H1 (cell line): ENCODE results near the gene CAPZA3.

Experiments used
- CHD2 ChIP-seq: IDR thresholded peaks from 2 replicates; pipeline ENCODE4 v1.6.1; 2012; ENCODE audit warnings: low read length, improper control_type of control experiment
- EP300 ChIP-seq, 2 experiments: IDR thresholded peaks; 1 replicate in 1 of 2; 2 replicates in 1 of 2; pipeline ENCODE4 v1.6.1; 2011 to 2012; ENCODE audit warnings: low read depth in 2 of 2, low read length in 2 of 2, mild to moderate bottlenecking in 2 of 2, borderline replicate concordance in 1 of 2, inconsistent platforms in 1 of 2, moderate library complexity in 1 of 2
- EZH2 ChIP-seq: fragments of 200-600 bp; sonication (generic); IDR thresholded peaks from 2 replicates; pipeline ENCODE4 v1.7.1; 2012; ENCODE audit warnings: low read depth, mild to moderate bottlenecking, moderate library complexity, low read length, inconsistent platforms; ENCODE audit not compliant: severe bottlenecking
- FOSL1 ChIP-seq: IDR thresholded peaks from 2 replicates; pipeline ENCODE4 v1.6.1; 2011; ENCODE audit warnings: mild to moderate bottlenecking, low read depth, low read length, moderate library complexity; ENCODE audit not compliant: insufficient read depth
- NRF1 ChIP-seq: IDR thresholded peaks from 2 replicates; pipeline ENCODE4 v1.6.1; 2011; ENCODE audit warnings: mild to moderate bottlenecking, low read depth, low read length, improper control_type of control experiment
- POLR2A ChIP-seq, 2 experiments: IDR thresholded peaks; 1 replicate in 1 of 2; 2 replicates in 1 of 2; pipeline ENCODE4 v1.6.1; 2011; ENCODE audit warnings: low read depth in 2 of 2, low read length in 2 of 2, mild to moderate bottlenecking in 2 of 2; ENCODE audit errors: control extremely low read depth in 1 of 2
- POLR2AphosphoS5 ChIP-seq: IDR thresholded peaks from 2 replicates; pipeline ENCODE4 v1.6.1; 2011; ENCODE audit warnings: low read depth, low read length
- RFX5 ChIP-seq: IDR thresholded peaks from 2 replicates; pipeline ENCODE4 v1.6.1; 2011; ENCODE audit warnings: low read depth, low read length, improper control_type of control experiment, borderline replicate concordance
- SIN3A ChIP-seq, 2 experiments: IDR thresholded peaks in 1 of 2; conservative IDR thresholded peaks in 1 of 2; 2 replicates each; pipeline ENCODE4 v1.6.1; 2011 to 2012; ENCODE audit warnings: low read length in 2 of 2, improper control_type of control experiment in 1 of 2, low read depth in 1 of 2, mild to moderate bottlenecking in 1 of 2
- TBP ChIP-seq: IDR thresholded peaks from 2 replicates; pipeline ENCODE4 v1.6.1; 2011; ENCODE audit warnings: low read depth, low read length, improper control_type of control experiment
- ZNF274 ChIP-seq: IDR thresholded peaks from 2 replicates; pipeline ENCODE4 v1.7.0; 2012; ENCODE audit warnings: low read length, borderline replicate concordance; ENCODE audit errors: extremely low read depth
- TF ChIP-seq, protein P1 (sequence below), 3 experiments: IDR thresholded peaks; 1 replicate in 2 of 3; 2 replicates in 1 of 3; pipeline versions ENCODE4 v1.5.1 to v1.6.1; 2011; ENCODE audit warnings: low read length in 3 of 3, mild to moderate bottlenecking in 3 of 3, inconsistent platforms in 2 of 3, low read depth in 1 of 3, moderate library complexity in 1 of 3; ENCODE audit not compliant: insufficient read depth in 1 of 3; ENCODE audit errors: control extremely low read depth in 1 of 3
- TF ChIP-seq, protein P2 (sequence below): IDR thresholded peaks from 2 replicates; pipeline ENCODE4 v1.6.1; 2012; ENCODE audit warnings: inconsistent platforms

DNA sequence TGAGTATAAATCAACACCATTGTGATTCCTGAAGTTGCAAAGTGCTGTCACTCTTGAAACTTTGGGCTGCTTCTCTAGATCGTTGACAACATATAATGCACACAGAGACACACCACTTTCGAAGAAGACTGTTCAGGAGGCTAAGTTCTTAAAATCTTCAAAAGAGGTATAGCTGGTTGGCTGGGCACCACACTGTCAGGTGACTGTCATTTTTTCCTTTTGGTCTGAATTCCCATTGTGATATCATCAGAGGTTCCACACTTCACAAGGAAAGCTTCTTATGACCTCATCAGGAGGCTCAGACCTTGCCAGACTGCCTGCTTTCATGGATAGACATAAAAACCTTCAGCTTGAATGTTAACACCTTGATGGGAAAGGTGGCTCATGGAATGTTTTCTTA lies at the start of gene CAPZA3, which contains the start of gene PLCZ1:
- no peak for TF ChIP-seq EZH2
- TF ChIP-seq, protein P1, sequence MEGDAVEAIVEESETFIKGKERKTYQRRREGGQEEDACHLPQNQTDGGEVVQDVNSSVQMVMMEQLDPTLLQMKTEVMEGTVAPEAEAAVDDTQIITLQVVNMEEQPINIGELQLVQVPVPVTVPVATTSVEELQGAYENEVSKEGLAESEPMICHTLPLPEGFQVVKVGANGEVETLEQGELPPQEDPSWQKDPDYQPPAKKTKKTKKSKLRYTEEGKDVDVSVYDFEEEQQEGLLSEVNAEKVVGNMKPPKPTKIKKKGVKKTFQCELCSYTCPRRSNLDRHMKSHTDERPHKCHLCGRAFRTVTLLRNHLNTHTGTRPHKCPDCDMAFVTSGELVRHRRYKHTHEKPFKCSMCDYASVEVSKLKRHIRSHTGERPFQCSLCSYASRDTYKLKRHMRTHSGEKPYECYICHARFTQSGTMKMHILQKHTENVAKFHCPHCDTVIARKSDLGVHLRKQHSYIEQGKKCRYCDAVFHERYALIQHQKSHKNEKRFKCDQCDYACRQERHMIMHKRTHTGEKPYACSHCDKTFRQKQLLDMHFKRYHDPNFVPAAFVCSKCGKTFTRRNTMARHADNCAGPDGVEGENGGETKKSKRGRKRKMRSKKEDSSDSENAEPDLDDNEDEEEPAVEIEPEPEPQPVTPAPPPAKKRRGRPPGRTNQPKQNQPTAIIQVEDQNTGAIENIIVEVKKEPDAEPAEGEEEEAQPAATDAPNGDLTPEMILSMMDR (IDR thresholded peaks at IDR 0.05; ENCODE audit: control extremely low read depth in 1 of 3, insufficient read depth in 1 of 3, low read depth in 1 of 3, low read length in 3 of 3): no peak
- TF ChIP-seq, protein P2, sequence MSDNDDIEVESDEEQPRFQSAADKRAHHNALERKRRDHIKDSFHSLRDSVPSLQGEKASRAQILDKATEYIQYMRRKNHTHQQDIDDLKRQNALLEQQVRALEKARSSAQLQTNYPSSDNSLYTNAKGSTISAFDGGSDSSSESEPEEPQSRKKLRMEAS: no peak
- TF ChIP-seq FOSL1: no peak
- no peak for TF ChIP-seq SIN3A (conservative IDR thresholded peaks at IDR 0.05 in 1 of 2, IDR thresholded peaks at IDR 0.05 in 1 of 2; ENCODE audit: low read depth in 1 of 2, low read length in 2 of 2)
- TF ChIP-seq RFX5: no peak
- TF ChIP-seq POLR2AphosphoS5: no peak
- no peak for TF ChIP-seq CHD2
- no peak for TF ChIP-seq ZNF274
- TF ChIP-seq EP300 (IDR thresholded peaks at IDR 0.05; ENCODE audit: borderline replicate concordance in 1 of 2, low read depth in 2 of 2, low read length in 2 of 2): no peak
- TF ChIP-seq TBP: no peak
- no peak for TF ChIP-seq NRF1
- TF ChIP-seq POLR2A (IDR thresholded peaks at IDR 0.05; ENCODE audit: control extremely low read depth in 1 of 2, low read depth in 2 of 2, low read length in 2 of 2): no peak
